Measurements from ENCODE around the gene KCNAB1.

- no peak for TF ChIP-seq CTCF (IDR thresholded peaks at IDR 0.05)
- no peak for TF ChIP-seq EP300 (IDR thresholded peaks at IDR 0.05)
- TF ChIP-seq POLR2A (IDR thresholded peaks at IDR 0.05): no peak
Measured at GRCh38 chr3:156158656-156159295, 38.4 kb downstream of the KCNAB1 start.

All from tibial nerve (tissue), 4 donors.